ENCODE data around the gene ZNF282. TPM values are rescaled to one million over a fixed set of nuclear protein-coding genes. Genes with fewer than 3 reads are reported as not detected.

The ZNF282 gene
- total RNA-seq, 1 donor from 2014 or later = 17.9 TPM

GRCh38 chr7:149252378-149252777 is 57.0 kb downstream of the ZNF282 start:
- H3K9me3 ChIP-seq = no peaks in the 10 kb centered on the region
- intact Hi-C loops (cut with DNase I) = no loop called here
- H3K4me1 ChIP-seq = no peaks in the 10 kb centered on the region
- no peak overlapping the region for H3K27ac ChIP-seq
- no peak for TF ChIP-seq CTCF (IDR thresholded peaks at IDR 0.05)
- H3K36me3 ChIP-seq = peaks cover 38 to 61% of the 10 kb centered on the region in 2 donors
- H3K4me3 ChIP-seq = no peak overlapping the region
- H3K27me3 ChIP-seq = no peaks in the 10 kb centered on the region
- no peak for DNase-seq (ENCODE audit: low spot score in 2 of 2)

- Histone ChIP-seq H3K9me3 (no peaks in the 10 kb centered on the region), H3K27me3 (no peaks in the 10 kb centered on the region), H3K27ac (no peak overlapping the region), H3K36me3 (peaks cover 38 to 61% of the 10 kb centered on the region in 2 donors), H3K4me3 (no peak overlapping the region), H3K4me1 (no peaks in the 10 kb centered on the region)
- no peak for DNase-seq (ENCODE audit: low spot score in 2 of 2)
- TF ChIP-seq CTCF (IDR thresholded peaks at IDR 0.05) = no peak
- intact Hi-C loops (cut with DNase I) = no loop called here
Observed at GRCh38 chr7:149253665-149254064, 58.3 kb downstream of the ZNF282 start.

GRCh38 chr7:149254181-149254858 is 59.0 kb downstream of the ZNF282 start:
- no peaks in the 10 kb centered on the region for H3K4me1 ChIP-seq
- peaks cover 38 to 61% of the 10 kb centered on the region in 2 donors for H3K36me3 ChIP-seq
- no peak for DNase-seq (ENCODE audit: low spot score in 2 of 2)
- no peaks in the 10 kb centered on the region for H3K9me3 ChIP-seq
- intact Hi-C loops (cut with DNase I) = no loop called here
- no peak for TF ChIP-seq CTCF (IDR thresholded peaks at IDR 0.05)
- H3K27ac ChIP-seq = no peak overlapping the region
- no peak overlapping the region for H3K4me3 ChIP-seq
- no peaks in the 10 kb centered on the region for H3K27me3 ChIP-seq

- Histone ChIP-seq H3K36me3 (peaks cover 38 to 59% of the 10 kb centered on the region in 2 donors), H3K9me3 (no peaks in the 10 kb centered on the region), H3K4me3 (no peak overlapping the region), H3K27ac (no peak overlapping the region), H3K4me1 (no peaks in the 10 kb centered on the region), H3K27me3 (no peaks in the 10 kb centered on the region)
- TF ChIP-seq CTCF (IDR thresholded peaks at IDR 0.05) = no peak
- intact Hi-C loops (cut with DNase I) = no loop called here
- DNase-seq (ENCODE audit: low spot score in 2 of 2) = no peak
Observed at GRCh38 chr7:149255174-149255573, 59.8 kb downstream of the ZNF282 start.

- intact Hi-C loops (cut with DNase I) = no loop called here
- peaks cover 0 to 4% of the 10 kb centered on the region in 2 donors for H3K4me1 ChIP-seq
- H3K36me3 ChIP-seq = peaks cover 32 to 46% of the 10 kb centered on the region in 2 donors
- no peak for TF ChIP-seq CTCF (IDR thresholded peaks at IDR 0.05)
- no peak overlapping the region for H3K27ac ChIP-seq
- no peak for DNase-seq (ENCODE audit: low spot score in 2 of 2)
- H3K27me3 ChIP-seq = no peaks in the 10 kb centered on the region
- H3K9me3 ChIP-seq = no peaks in the 10 kb centered on the region
- H3K4me3 ChIP-seq = no peak overlapping the region
Observed at GRCh38 chr7:149256568-149256967, 61.2 kb downstream of the ZNF282 start.

All from ascending aorta (tissue), 2 donors.